K562 (cell line): ENCODE data around the gene KIF9. TPM values are rescaled to one million over a fixed set of nuclear protein-coding genes. Genes with fewer than 3 reads are reported as not detected.

ENCODE experiments used
- ATAC-seq: fragments of 200-7000 bp; cut with Tn5 transposase; 3 replicates; pipeline ENCODE4 v1.9.1; 2020; ENCODE audit warnings: moderate library complexity
- BruUV-seq: library from RNA; stranded (reverse); fragments of 400-500 nt; replicated peaks from 2 replicates; lab custom pipeline; 2021; lab: Mats Ljungman, UMichigan
- CTCF ChIA-PET: fragments of 300-600 bp; formaldehyde crosslinking; extraction: SDS; loops from one replicate; lab custom pipeline; 2021; ENCODE audit warnings: low intra/inter-chr PET ratio; lab: Yijun Ruan, JAX
- POLR2A ChIA-PET: fragments of 300-600, 350-650 bp; sonication (Branson Sonifier 250); formaldehyde crosslinking; extraction: SDS; loops from one replicate; lab custom pipeline; 2021; ENCODE audit warnings: antibody characterized with exemption, inconsistent platforms; lab: Yijun Ruan, JAX
- DNase-seq, 4 experiments: peaks; one replicate each; pipeline versions ENCODE4 v3.0.0 to v3.0.0-alpha.2; 2011 to 2018; ENCODE audit warnings: low spot score in 3 of 4, mixed read lengths in 3 of 4; ENCODE audit errors: extremely low read depth in 1 of 4
- FAIRE-seq: peaks from 2 replicates; lab custom pipeline; 2011; peaks lifted over from hg19 to GRCh38; lab: Jason Lieb, UNC
- H2AFZ ChIP-seq: 2 replicates; pipeline ENCODE4 v1.6.0; 2011; ENCODE audit warnings: low read depth, low read length, control low read depth, inconsistent platforms
- H3K27ac ChIP-seq: fragments of 200-600 bp; 3 replicates; pipeline ENCODE4 v1.8.0; 2011; ENCODE audit warnings: low read depth, mild to moderate bottlenecking, control low read depth, inconsistent platforms, low read length, moderate library complexity, mixed read lengths; ENCODE audit errors: extremely low read depth
- H3K27me3 ChIP-seq, 2 experiments: fragments of 300-600 bp in 1 of 2; 2 replicates in 1 of 2; 3 replicates in 1 of 2; pipeline versions ENCODE4 v1.6.0 to v1.8.0; 2011; ENCODE audit warnings: inconsistent platforms in 2 of 2, low read length in 2 of 2, mild to moderate bottlenecking in 1 of 2, mixed read lengths in 1 of 2, moderate library complexity in 1 of 2; ENCODE audit not compliant: control insufficient read depth in 2 of 2, insufficient read depth in 2 of 2
- H3K36me3 ChIP-seq: fragments of 300-600 bp; 3 replicates; pipeline ENCODE4 v1.8.0; 2011; ENCODE audit warnings: mild to moderate bottlenecking, low read length, inconsistent platforms; ENCODE audit not compliant: control insufficient read depth, insufficient read depth
- H3K4me1 ChIP-seq, 2 experiments: fragments of 200-600 bp in 1 of 2; replicated peaks in 1 of 2; 2 replicates in 1 of 2; 3 replicates in 1 of 2; pipeline versions ENCODE4 v1.5.1 to v1.8.0; 2011; ENCODE audit warnings: inconsistent platforms in 2 of 2, low read length in 2 of 2, mild to moderate bottlenecking in 1 of 2, mixed read lengths in 1 of 2, moderate library complexity in 1 of 2; ENCODE audit not compliant: control insufficient read depth in 2 of 2, insufficient read depth in 2 of 2
- H3K4me2 ChIP-seq: 2 replicates; pipeline ENCODE4 v1.6.1; 2011; ENCODE audit warnings: low read length, control low read depth, inconsistent platforms, mixed read lengths; ENCODE audit not compliant: insufficient read depth
- H3K4me3 ChIP-seq: fragments of 200-600 bp; sonication (generic), shearing (Covaris generic); 2 replicates; pipeline ENCODE4 v1.5.1; 2016; ENCODE audit warnings: control low read depth, inconsistent platforms
- H3K79me2 ChIP-seq: fragments of 200-600 bp; 3 replicates; pipeline ENCODE4 v1.8.0; 2011; ENCODE audit warnings: low read length, inconsistent platforms; ENCODE audit not compliant: control insufficient read depth, insufficient read depth
- H3K9ac ChIP-seq, 2 experiments: 2 replicates each; pipeline versions ENCODE4 v1.6.0 to v1.6.1; 2011; ENCODE audit warnings: low read depth in 2 of 2, low read length in 2 of 2, control low read depth in 1 of 2, inconsistent platforms in 1 of 2, mild to moderate bottlenecking in 1 of 2, mixed read lengths in 1 of 2; ENCODE audit not compliant: insufficient read depth in 1 of 2
- H3K9me1 ChIP-seq: one replicate; pipeline ENCODE4 v1.6.0; 2011; ENCODE audit warnings: inconsistent platforms, mild to moderate bottlenecking, low read length, moderate library complexity; ENCODE audit not compliant: control insufficient read depth, insufficient read depth
- H3K9me3 ChIP-seq: replicated peaks from 2 replicates; pipeline ENCODE4 v1.5.1; 2011; ENCODE audit warnings: low read depth, low read length, inconsistent platforms; ENCODE audit not compliant: control insufficient read depth, insufficient read depth
- H4K20me1 ChIP-seq: replicated peaks from 2 replicates; pipeline ENCODE4 v1.6.1; 2011; ENCODE audit warnings: low read length, inconsistent platforms, mixed read lengths; ENCODE audit not compliant: control insufficient read depth, insufficient read depth
- CBX3 ChIP-seq, 2 experiments: IDR thresholded peaks; 1 replicate in 1 of 2; 2 replicates in 1 of 2; pipeline ENCODE4 v1.6.1; 2012; ENCODE audit warnings: inconsistent platforms in 2 of 2, low read length in 2 of 2, borderline replicate concordance in 1 of 2, control low read depth in 1 of 2
- MTA1 ChIP-seq: fragments of 450-650 bp; IDR thresholded peaks from 2 replicates; pipeline ENCODE4 v1.6.1; 2017; ENCODE audit warnings: borderline replicate concordance
- MYC ChIP-seq, 2 experiments: fragments of 250-450 bp in 1 of 2; sonication (Bioruptor Pico) in 1 of 2; IDR thresholded peaks; 2 replicates each; pipeline versions ENCODE4 v1.5.1 to v1.6.1; 2012 to 2021; ENCODE audit warnings: low read depth in 2 of 2, borderline replicate concordance in 1 of 2, improper control_type of control experiment in 1 of 2, low read length in 1 of 2, mild to moderate bottlenecking in 1 of 2, moderate library complexity in 1 of 2
- PCBP1 ChIP-seq: fragments of 200-400 bp; formaldehyde crosslinking; IDR thresholded peaks from 2 replicates; pipeline ENCODE4 v1.6.1; 2018; ENCODE audit warnings: mild to moderate bottlenecking, low read depth, low read length; ENCODE audit not compliant: poor library complexity, severe bottlenecking
- POLR2B ChIP-seq: fragments of 450-650 bp; IDR thresholded peaks from 2 replicates; pipeline ENCODE4 v1.6.1; 2018; ENCODE audit warnings: low read depth; ENCODE audit not compliant: partially characterized antibody
- TRIM28 ChIP-seq: fragments of 450-650 bp; IDR thresholded peaks from 2 replicates; pipeline ENCODE4 v1.6.1; 2017
- ZC3H11A ChIP-seq: IDR thresholded peaks from 2 replicates; pipeline ENCODE4 v1.6.1; 2012; ENCODE audit warnings: low read depth, low read length, improper control_type of control experiment
- WGBS: fragments of 100-300 bp; shearing (Covaris generic); methylation state at CpG from one replicate; pipeline ENCODE4 v1.1.6; 2016; ENCODE audit warnings: low coverage, mixed read lengths; ENCODE audit not compliant: insufficient coverage; ENCODE audit errors: missing lambda C conversion rate; 5-methylcytosine and 5-hydroxymethylcytosine counted together
- in situ Hi-C: fragments of 300-500 bp; cut with MboI; formaldehyde crosslinking; loops from 4 replicates; pipeline ENCODE4 v1.15.0; 2018; ENCODE audit warnings: inconsistent platforms, mixed read lengths
- intact Hi-C: fragments of 100-400 bp; cut with micrococcal nuclease; formaldehyde crosslinking; loops from 2 replicates; pipeline ENCODE4 v1.14.2; 2022
- polyA plus RNA-seq, 8 experiments: library from polyadenylated mRNA; depleted of rRNA in 4 of 8; stranded (reverse) in 5 of 8; unstranded in 3 of 8; fragments of >200 nt; fragmentation: Nextera tagmentation in 2 of 8; fragmentation: Illumina TruSeq in 1 of 8; extraction: Ambion mirVana in 2 of 8; extraction: Trizol in 1 of 8; gene quantifications; 2 replicates each; pipeline versions ENCODE4 v1.2.1 to v1.2.3, GENCODE V29; 2011 to 2014; ENCODE audit warnings: inconsistent platforms in 1 of 8, missing spikeins in 1 of 8
- total RNA-seq, 7 experiments: library from RNA; depleted of rRNA in 6 of 7; stranded (reverse); fragments of >200 nt in 6 of 7; fragmentation: Illumina TruSeq in 2 of 7; extraction: Trizol in 2 of 7; gene quantifications; 2 replicates each; pipeline versions ENCODE4 v1.2.1 to v1.2.3, GENCODE V29; 2011 to 2021; ENCODE audit warnings: low replicate concordance in 1 of 7
- TF ChIP-seq, protein P1 (sequence below): sonication (generic); formaldehyde crosslinking; IDR thresholded peaks from 2 replicates; pipeline ENCODE4 v1.8.0; 2022; ENCODE audit warnings: mild to moderate bottlenecking, missing genetic modification reagents
- TF ChIP-seq, protein P2 (sequence below), 2 experiments: fragments of 150-350 bp in 1 of 2; IDR thresholded peaks; 2 replicates each; pipeline ENCODE4 v1.6.1; 2012 to 2016; ENCODE audit warnings: low read depth in 2 of 2, low read length in 2 of 2, mild to moderate bottlenecking in 1 of 2, moderate library complexity in 1 of 2
- TF ChIP-seq, protein P3 (sequence below): fragments of 450-650 bp; conservative IDR thresholded peaks from 2 replicates; pipeline ENCODE4 v1.6.1; 2016; ENCODE audit warnings: missing genetic modification characterization, low read depth, mild to moderate bottlenecking, control low read depth, missing compliant biosample characterization
- TF ChIP-seq, protein P4 (sequence below): fragments of 200-800 bp; sonication (Bioruptor generic); IDR thresholded peaks from 2 replicates; pipeline ENCODE4 v1.6.1; 2017; ENCODE audit warnings: missing genetic modification characterization, missing compliant biosample characterization

The KIF9 gene
- total and polyA plus RNA-seq, 9 of the 15 experiments (the other 6 are each of a cell fraction or from before 2014, with no cell fraction given): 16.9 to 56.9 (median 25.0) TPM

DNA sequence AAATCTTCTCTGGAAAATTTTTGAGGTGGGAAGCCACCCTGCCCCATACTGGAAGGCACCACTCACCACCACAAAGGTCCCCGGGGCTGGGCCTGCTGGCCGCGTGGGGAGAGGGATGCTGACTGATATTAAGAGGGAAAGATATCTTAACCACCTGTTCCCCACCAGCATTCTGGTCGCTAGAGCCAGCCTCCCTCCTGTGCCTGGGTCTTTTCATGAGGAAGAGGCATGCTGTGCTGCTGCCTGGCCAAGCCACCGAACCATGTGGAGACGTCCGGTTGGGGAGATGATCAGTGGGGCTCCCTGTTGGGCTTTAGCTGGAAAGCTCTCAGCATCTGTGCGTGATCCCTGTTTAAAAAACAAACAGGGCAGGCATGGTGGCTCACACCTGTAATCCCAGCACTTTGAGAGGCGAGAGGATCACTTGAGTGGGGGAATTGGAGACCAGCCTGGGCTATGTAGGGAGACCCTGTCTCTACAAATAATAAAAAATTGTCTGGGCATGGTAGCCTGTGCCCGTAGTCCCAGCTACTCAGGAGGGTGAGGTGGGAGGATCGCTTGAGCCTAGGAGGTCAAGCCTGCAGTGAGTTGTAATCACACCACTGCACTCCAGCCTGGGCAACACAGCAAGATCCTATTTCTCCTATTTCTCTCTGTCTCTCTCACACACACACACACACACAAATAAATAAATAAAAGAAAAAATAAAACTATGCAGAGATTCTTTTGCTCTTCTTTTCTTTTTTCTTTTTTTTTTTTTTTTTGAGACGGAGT, 1.2 kb upstream of the KIF9 start (continued):
- TF ChIP-seq, protein P1, sequence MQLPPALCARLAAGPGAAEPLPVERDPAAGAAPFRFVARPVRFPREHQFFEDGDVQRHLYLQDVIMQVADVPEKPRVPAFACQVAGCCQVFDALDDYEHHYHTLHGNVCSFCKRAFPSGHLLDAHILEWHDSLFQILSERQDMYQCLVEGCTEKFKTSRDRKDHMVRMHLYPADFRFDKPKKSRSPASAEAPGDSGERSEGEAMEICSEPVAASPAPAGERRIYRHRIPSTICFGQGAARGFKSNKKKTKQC: 0 out of 2 replicates have a peak, but pooled peaks have one; percentile 14
- TF ChIP-seq, protein P2, sequence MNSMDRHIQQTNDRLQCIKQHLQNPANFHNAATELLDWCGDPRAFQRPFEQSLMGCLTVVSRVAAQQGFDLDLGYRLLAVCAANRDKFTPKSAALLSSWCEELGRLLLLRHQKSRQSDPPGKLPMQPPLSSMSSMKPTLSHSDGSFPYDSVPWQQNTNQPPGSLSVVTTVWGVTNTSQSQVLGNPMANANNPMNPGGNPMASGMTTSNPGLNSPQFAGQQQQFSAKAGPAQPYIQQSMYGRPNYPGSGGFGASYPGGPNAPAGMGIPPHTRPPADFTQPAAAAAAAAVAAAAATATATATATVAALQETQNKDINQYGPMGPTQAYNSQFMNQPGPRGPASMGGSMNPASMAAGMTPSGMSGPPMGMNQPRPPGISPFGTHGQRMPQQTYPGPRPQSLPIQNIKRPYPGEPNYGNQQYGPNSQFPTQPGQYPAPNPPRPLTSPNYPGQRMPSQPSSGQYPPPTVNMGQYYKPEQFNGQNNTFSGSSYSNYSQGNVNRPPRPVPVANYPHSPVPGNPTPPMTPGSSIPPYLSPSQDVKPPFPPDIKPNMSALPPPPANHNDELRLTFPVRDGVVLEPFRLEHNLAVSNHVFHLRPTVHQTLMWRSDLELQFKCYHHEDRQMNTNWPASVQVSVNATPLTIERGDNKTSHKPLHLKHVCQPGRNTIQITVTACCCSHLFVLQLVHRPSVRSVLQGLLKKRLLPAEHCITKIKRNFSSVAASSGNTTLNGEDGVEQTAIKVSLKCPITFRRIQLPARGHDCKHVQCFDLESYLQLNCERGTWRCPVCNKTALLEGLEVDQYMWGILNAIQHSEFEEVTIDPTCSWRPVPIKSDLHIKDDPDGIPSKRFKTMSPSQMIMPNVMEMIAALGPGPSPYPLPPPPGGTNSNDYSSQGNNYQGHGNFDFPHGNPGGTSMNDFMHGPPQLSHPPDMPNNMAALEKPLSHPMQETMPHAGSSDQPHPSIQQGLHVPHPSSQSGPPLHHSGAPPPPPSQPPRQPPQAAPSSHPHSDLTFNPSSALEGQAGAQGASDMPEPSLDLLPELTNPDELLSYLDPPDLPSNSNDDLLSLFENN (IDR thresholded peaks at IDR 0.05; ENCODE audit: low read depth in 2 of 2, low read length in 2 of 2): no peak

DNA sequence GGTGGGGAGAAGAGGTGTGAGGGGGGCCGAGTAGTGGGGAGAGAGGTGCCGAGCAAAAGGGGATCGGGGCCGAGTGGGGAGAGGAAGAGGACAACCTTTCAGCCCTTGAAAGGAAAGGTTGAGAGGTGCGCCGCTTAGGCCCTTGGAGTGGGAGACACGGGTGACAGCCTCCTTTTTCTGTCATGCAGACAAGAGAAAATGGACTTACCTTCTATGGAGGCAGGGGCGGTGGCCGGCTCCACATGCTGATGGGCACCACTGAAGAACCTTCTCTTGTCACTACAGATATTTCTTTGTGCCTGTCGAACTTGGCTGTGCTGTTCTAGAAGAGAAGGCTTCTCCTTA, 566 bp upstream of the KIF9 start:
- POLR2A ChIA-PET: interaction anchor here (0.6 to 1.3 kb wide), 7 partner anchors 8 to 917 kb away, joined by 3 to 12 read pairs (median 4); no protein-coding TSS in a partner anchor
- Histone ChIP-seq H3K27me3 (no peaks in the 10 kb centered on the region), H2AFZ (peak overlapping the region; percentile 95), H3K4me2 (peak overlapping the region; percentile 97), H3K27ac (peak overlapping the region; percentile 86), H3K36me3 (peaks cover 33% of the 10 kb centered on the region), H3K9me1 (no peaks in the 10 kb centered on the region), H3K4me3 (peak overlapping the region; percentile 82), H4K20me1 (no peaks in the 10 kb centered on the region), H3K9ac (peak overlapping the region; percentile 80 to 98), H3K9me3 (no peaks in the 10 kb centered on the region), H3K79me2 (peaks cover 66% of the 10 kb centered on the region), H3K4me1 (peaks cover 12 to 14% of the 10 kb centered on the region in 2 experiments)
- CTCF ChIA-PET: no interaction called here
- 0% methylated on average over 7 of the region's 10 CpGs for WGBS
- no peak for FAIRE-seq
- BruUV-seq: no TSS peak
- peak; percentile 41 for ATAC-seq
- in situ Hi-C loops (loop anchor here (5.0 kb wide), 1 partner anchor 39 kb away; no protein-coding TSS in a partner anchor), intact Hi-C loops (loop anchor here (1.0 kb wide), 1 partner anchor 32 kb away; no protein-coding TSS in a partner anchor)
- peak in 1 of 4 experiments; percentile 60 for DNase-seq
- TF ChIP-seq PCBP1 (no peak), TRIM28 (no peak), MTA1 (no peak), CBX3 (IDR thresholded peaks at IDR 0.05; ENCODE audit: borderline replicate concordance in 1 of 2, low read length in 2 of 2) (no peak), MYC (IDR thresholded peaks at IDR 0.05; ENCODE audit: low read depth, low read length) (no peak), MYC (CRISPR knock-in tag; IDR thresholded peaks at IDR 0.05; ENCODE audit: borderline replicate concordance, low read depth) (no peak), POLR2B (no peak), ZC3H11A (no peak)
- TF ChIP-seq, protein P3, sequence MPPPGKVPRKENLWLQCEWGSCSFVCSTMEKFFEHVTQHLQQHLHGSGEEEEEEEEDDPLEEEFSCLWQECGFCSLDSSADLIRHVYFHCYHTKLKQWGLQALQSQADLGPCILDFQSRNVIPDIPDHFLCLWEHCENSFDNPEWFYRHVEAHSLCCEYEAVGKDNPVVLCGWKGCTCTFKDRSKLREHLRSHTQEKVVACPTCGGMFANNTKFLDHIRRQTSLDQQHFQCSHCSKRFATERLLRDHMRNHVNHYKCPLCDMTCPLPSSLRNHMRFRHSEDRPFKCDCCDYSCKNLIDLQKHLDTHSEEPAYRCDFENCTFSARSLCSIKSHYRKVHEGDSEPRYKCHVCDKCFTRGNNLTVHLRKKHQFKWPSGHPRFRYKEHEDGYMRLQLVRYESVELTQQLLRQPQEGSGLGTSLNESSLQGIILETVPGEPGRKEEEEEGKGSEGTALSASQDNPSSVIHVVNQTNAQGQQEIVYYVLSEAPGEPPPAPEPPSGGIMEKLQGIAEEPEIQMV (tag): no peak
- TF ChIP-seq, protein P4, sequence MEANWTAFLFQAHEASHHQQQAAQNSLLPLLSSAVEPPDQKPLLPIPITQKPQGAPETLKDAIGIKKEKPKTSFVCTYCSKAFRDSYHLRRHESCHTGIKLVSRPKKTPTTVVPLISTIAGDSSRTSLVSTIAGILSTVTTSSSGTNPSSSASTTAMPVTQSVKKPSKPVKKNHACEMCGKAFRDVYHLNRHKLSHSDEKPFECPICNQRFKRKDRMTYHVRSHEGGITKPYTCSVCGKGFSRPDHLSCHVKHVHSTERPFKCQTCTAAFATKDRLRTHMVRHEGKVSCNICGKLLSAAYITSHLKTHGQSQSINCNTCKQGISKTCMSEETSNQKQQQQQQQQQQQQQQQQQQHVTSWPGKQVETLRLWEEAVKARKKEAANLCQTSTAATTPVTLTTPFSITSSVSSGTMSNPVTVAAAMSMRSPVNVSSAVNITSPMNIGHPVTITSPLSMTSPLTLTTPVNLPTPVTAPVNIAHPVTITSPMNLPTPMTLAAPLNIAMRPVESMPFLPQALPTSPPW (CRISPR knock-in tag): no peak
